ENCODE measurements around the gene FAM13A. TPM values are rescaled to one million over a fixed set of nuclear protein-coding genes. Genes with fewer than 3 reads are reported as not detected.

Gene FAM13A
- total and polyA plus RNA-seq, 9 of the 15 experiments (the other 6 are each of a cell fraction or from before 2014, with no cell fraction given): 11.3 to 23.3 (median 14.7) TPM

DNA sequence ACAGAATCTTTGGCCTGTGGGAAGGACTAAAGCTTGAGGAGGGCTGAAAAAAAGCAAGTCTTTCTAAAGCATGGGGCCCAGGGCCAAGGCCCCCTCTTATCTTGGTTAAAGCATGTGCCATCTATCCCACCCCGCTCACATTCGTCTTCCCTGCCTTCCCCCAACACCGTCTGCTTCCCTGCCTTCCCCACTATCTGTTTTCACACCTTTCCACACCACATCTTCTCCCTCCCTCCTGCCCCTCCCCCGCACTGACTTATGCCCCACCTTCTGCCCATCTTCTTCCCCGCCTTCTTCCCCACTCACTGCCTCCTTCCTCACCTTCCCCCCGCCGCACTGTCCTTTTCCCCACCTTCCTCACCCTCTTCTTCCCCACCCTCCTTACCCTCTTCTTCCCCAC lies 358.5 kb downstream of the FAM13A start (continued):
- TF ChIP-seq MCM2 (IDR thresholded peaks at IDR 0.05; ENCODE audit: low read depth) (no peak), WHSC1 (IDR thresholded peaks at IDR 0.05; ENCODE audit: low read length) (no peak), DPF2 (IDR thresholded peaks at IDR 0.05) (0 out of 2 replicates have a peak, but pooled peaks have one; percentile 43), PYGO2 (tag; IDR thresholded peaks at IDR 0.05) (no peak)

DNA sequence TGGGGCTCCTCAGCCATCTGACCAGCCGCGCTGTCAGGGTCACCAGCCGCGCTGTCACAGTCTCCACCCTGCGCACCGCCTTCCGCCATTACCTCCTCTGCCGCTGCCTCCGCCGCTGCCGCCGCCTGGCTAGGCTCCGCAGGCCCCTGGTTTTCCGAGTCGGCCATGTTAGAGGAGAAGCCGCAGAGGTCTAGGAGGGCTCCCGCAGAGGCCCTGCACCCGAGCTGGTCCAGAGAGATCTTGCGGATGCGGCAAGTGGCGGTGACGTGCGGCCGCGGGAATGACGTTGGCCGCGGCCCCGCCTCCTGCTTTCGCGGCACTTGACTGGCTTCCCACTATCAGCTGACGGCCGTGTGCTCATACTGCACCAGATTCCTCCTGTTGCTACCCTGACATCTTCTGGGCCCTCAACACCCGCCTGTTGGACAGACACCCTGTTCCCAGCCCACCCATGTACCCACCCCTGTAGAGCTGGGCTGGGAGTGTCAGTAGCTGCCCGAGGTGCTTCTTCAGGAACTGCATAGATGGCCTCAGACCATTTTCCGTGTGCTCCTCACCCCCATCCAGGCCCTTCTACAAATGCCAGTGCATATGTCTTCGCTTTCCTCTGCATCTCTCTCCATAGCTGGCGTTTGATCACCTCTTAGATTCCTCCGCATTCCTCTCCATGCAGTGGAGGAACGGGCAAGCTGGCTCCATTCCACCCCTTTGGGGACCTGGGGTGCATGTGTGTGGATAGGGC lies 359.2 kb downstream of the FAM13A start, which contains the start of gene NAP1L5:
TSS of gene NAP1L5 (minus strand) at position 242 of the 742 bp plus-strand sequence. CDS start at position 167, 75 bp downstream.
- Histone ChIP-seq H4K20me1 (replicated peaks; ENCODE audit: control insufficient read depth, insufficient read depth, low read length) (no peaks in the 10 kb centered on the region), H3K36me3 (ENCODE audit: control insufficient read depth, insufficient read depth, low read length) (no peaks in the 10 kb centered on the region), H3K79me2 (ENCODE audit: control insufficient read depth, insufficient read depth, low read length) (no peaks in the 10 kb centered on the region; the same call in 2 of the 3 replicates), H3K4me2 (ENCODE audit: insufficient read depth, low read length) (peak within 1 kb of the TSS; percentile 68), H3K9me3 (replicated peaks; ENCODE audit: control insufficient read depth, insufficient read depth, low read depth, low read length) (no peaks in the 10 kb centered on the region), H3K9ac (ENCODE audit: insufficient read depth in 1 of 2, low read depth in 2 of 2, low read length in 2 of 2) (peak within 1 kb of the TSS; percentile 50 to 79), H3K4me3 (peak within 1 kb of the TSS; percentile 50), H3K27ac (ENCODE audit: extremely low read depth, low read depth, low read length) (peak within 1 kb of the TSS; percentile 50; the same call in 2 of the 3 replicates), H3K4me1 (replicated peaks in 1 of 2; ENCODE audit: control insufficient read depth in 2 of 2, insufficient read depth in 2 of 2, low read length in 2 of 2) (peaks cover 8 to 14% of the 10 kb centered on the region in 2 experiments; a peak in 4 of 5 replicates), H2AFZ (ENCODE audit: low read depth, low read length) (peak within 1 kb of the TSS; percentile 62), H3K9me1 (ENCODE audit: control insufficient read depth, insufficient read depth, low read length) (no peaks in the 10 kb centered on the region), H3K27me3 (ENCODE audit: control insufficient read depth in 2 of 2, insufficient read depth in 2 of 2, low read length in 2 of 2) (no peaks in the 10 kb centered on the region)
- DNase-seq (ENCODE audit: extremely low read depth in 1 of 4, low spot score in 3 of 4): peak; percentile 32 to 74 (median 38)
- no peak for FAIRE-seq
- no TSS peak for BruUV-seq (replicated peaks)
- in situ Hi-C loops (cut with MboI) (no loop called here), intact Hi-C loops (cut with micrococcal nuclease) (no loop called here)
- 53% methylated on average over 29 of the region's 40 CpGs for WGBS (ENCODE audit: insufficient coverage, low coverage, missing lambda C conversion rate)
- peak; percentile 90 for ATAC-seq
- CTCF ChIA-PET (ENCODE audit: low intra/inter-chr PET ratio): no interaction called here
- POLR2A ChIA-PET: no interaction called here
- TF ChIP-seq, protein P1, sequence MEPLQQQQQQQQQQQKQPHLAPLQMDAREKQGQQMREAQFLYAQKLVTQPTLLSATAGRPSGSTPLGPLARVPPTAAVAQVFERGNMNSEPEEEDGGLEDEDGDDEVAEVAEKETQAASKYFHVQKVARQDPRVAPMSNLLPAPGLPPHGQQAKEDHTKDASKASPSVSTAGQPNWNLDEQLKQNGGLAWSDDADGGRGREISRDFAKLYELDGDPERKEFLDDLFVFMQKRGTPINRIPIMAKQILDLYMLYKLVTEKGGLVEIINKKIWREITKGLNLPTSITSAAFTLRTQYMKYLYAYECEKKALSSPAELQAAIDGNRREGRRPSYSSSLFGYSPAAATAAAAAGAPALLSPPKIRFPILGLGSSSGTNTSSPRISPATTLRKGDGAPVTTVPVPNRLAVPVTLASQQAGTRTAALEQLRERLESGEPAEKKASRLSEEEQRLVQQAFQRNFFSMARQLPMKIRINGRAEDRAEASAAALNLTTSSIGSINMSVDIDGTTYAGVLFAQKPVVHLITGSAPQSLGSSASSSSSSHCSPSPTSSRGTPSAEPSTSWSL (CRISPR knock-in tag; IDR thresholded peaks at IDR 0.05; ENCODE audit: borderline replicate concordance): no peak
- TF ChIP-seq ILK (tag; IDR thresholded peaks at IDR 0.05; ENCODE audit: borderline replicate concordance, low read depth): no peak
- TF ChIP-seq, protein P2, sequence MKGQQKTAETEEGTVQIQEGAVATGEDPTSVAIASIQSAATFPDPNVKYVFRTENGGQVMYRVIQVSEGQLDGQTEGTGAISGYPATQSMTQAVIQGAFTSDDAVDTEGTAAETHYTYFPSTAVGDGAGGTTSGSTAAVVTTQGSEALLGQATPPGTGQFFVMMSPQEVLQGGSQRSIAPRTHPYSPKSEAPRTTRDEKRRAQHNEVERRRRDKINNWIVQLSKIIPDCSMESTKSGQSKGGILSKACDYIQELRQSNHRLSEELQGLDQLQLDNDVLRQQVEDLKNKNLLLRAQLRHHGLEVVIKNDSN (CRISPR knock-in tag; IDR thresholded peaks at IDR 0.05): peak; percentile 77
- TF ChIP-seq, protein P3, sequence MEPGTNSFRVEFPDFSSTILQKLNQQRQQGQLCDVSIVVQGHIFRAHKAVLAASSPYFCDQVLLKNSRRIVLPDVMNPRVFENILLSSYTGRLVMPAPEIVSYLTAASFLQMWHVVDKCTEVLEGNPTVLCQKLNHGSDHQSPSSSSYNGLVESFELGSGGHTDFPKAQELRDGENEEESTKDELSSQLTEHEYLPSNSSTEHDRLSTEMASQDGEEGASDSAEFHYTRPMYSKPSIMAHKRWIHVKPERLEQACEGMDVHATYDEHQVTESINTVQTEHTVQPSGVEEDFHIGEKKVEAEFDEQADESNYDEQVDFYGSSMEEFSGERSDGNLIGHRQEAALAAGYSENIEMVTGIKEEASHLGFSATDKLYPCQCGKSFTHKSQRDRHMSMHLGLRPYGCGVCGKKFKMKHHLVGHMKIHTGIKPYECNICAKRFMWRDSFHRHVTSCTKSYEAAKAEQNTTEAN (CRISPR knock-in tag; IDR thresholded peaks at IDR 0.05): no peak
- TF ChIP-seq, protein P4, sequence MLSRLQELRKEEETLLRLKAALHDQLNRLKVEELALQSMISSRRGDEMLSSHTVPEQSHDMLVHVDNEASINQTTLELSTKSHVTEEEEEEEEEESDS (CRISPR knock-in tag; IDR thresholded peaks at IDR 0.05): no peak
- no peak for TF ChIP-seq MEIS2 (IDR thresholded peaks at IDR 0.05; ENCODE audit: partially characterized antibody)
- no peak for TF ChIP-seq HLTF (IDR thresholded peaks at IDR 0.05)
- no peak for TF ChIP-seq E2F3 (CRISPR knock-in tag; IDR thresholded peaks at IDR 0.05)
- TF ChIP-seq, protein P5, sequence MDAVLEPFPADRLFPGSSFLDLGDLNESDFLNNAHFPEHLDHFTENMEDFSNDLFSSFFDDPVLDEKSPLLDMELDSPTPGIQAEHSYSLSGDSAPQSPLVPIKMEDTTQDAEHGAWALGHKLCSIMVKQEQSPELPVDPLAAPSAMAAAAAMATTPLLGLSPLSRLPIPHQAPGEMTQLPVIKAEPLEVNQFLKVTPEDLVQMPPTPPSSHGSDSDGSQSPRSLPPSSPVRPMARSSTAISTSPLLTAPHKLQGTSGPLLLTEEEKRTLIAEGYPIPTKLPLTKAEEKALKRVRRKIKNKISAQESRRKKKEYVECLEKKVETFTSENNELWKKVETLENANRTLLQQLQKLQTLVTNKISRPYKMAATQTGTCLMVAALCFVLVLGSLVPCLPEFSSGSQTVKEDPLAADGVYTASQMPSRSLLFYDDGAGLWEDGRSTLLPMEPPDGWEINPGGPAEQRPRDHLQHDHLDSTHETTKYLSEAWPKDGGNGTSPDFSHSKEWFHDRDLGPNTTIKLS (IDR thresholded peaks at IDR 0.05; ENCODE audit: borderline replicate concordance, low read depth): no peak
- no peak for TF ChIP-seq SAFB (IDR thresholded peaks at IDR 0.05; ENCODE audit: borderline replicate concordance, low read depth, low read length)
- no peak for TF ChIP-seq TRIM28 (IDR thresholded peaks at IDR 0.05)
- TF ChIP-seq TCF7 (IDR thresholded peaks at IDR 0.05; ENCODE audit: borderline replicate concordance): no peak
- TF ChIP-seq CC2D1A (IDR thresholded peaks at IDR 0.05): no peak

Measured in K562 (cell line).